ENCODE results near the gene FZR1.

The FZR1 gene

DNA sequence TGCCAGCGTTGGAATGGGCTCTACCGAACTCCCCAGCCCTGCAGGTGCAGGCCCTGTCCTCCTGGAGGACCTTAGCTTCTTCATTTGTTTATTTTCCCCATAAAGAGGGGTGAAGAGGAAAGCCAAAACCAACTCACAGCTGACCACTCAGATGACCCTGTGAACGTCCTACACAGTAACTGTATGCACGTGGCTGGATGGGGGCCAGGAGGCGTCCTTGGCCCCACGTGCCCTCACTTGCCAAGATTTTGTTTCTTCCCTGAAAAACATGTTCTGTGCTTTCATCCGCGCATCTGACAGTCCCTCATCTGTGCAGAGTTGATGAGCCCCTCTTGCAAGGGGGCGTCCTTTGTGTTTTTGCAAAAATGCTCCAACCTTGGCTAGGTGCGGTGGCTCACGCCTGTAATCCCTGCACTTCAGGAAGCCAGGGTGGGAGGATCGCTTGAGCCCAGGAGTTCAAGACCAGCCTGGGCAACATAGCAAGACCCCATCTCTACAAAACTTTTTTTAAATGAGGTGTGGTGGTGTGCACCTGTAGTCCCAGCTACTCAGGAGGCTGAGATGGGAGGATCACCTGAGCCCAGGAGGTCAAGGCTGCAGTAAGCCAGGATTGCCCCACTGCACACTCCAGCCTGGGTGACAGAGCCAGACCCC, 27.6 kb downstream of the FZR1 start:
- no peak for DNase-seq

DNA sequence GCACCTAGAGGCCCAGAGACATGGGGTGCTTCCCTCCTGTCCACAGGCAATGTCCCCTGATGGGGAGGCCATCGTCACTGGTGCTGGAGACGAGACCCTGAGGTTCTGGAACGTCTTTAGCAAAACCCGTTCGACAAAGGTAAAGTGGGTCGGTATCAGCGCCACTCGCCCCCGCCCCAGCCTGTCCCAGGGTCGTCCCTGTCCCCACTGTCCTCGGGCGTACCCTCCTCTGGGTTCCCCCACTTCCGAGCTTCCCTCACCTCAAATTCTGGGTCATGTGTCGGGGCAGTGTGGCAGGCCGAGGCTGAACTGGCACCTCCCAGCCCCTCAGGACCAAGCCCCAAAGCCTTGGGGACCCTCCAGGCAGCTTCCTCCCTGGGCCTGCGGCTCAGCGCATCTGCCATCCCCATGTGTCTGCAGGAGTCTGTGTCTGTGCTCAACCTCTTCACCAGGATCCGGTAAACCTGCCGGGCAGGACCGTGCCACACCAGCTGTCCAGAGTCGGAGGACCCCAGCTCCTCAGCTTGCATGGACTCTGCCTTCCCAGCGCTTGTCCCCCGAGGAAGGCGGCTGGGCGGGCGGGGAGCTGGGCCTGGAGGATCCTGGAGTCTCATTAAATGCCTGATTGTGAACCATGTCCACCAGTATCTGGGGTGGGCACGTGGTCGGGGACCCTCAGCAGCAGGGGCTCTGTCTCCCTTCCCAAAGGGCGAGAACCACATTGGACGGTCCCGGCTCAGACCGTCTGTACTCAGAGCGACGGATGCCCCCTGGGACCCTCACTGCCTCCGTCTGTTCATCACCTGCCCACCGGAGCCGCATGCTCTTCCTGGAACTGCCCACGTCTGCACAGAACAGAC, 28.5 kb downstream of the FZR1 start:
- no peak for DNase-seq

DNA sequence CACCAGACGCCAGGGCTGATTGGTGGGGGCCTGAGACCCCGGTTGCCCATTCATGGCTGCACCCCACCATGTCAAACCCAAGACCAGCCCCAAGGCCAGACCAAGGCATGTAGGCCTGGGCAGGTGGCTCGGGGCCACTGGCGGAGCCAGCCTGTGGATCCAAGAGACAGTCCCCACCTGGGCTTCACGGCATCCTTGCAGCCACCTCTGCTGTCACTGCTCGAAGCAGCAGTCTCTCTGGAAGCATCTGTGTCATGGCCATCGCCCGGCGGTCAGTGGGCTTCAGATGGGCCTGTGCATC, 29.1 kb downstream of the FZR1 start:
- DNase-seq: no peak

DNA sequence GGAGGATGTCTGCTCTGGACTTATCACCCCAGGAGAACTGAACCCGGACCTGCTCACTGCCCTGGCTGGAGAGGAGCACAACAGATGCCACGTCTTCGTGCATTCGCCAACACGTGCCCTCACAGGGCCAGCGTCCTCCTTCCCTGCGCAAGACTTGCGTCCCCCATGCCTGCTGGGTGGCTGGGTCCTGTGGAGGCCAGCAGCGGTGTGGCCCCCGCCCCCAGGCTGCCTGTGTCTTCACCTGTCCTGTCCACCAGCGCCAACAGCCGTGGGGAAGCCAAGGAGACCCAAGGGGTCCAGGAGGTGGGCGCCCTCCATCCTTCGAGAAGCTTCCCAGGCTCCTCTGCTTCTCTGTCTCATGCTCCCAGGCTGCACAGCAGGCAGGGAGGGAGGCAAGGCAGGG, 29.5 kb downstream of the FZR1 start:
- no peak for DNase-seq

DNA sequence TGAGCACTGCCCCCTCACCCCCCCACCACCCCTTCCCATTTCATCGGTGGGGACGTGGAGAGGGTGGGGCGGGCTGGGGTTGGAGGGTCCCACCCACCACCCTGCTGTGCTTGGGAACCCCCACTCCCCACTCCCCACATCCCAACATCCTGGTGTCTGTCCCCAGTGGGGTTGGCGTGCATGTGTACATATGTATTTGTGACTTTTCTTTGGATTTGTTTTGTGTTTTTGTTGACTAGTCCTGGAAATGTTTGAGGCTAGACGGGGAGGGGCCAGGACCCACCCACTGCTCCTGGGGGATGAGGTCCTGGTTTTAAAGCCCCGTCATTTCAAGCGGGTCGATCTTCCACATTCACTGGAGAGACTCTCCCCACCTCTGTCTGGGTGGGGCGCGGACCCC, 29.9 kb downstream of the FZR1 start:
- DNase-seq: no peak

DNA sequence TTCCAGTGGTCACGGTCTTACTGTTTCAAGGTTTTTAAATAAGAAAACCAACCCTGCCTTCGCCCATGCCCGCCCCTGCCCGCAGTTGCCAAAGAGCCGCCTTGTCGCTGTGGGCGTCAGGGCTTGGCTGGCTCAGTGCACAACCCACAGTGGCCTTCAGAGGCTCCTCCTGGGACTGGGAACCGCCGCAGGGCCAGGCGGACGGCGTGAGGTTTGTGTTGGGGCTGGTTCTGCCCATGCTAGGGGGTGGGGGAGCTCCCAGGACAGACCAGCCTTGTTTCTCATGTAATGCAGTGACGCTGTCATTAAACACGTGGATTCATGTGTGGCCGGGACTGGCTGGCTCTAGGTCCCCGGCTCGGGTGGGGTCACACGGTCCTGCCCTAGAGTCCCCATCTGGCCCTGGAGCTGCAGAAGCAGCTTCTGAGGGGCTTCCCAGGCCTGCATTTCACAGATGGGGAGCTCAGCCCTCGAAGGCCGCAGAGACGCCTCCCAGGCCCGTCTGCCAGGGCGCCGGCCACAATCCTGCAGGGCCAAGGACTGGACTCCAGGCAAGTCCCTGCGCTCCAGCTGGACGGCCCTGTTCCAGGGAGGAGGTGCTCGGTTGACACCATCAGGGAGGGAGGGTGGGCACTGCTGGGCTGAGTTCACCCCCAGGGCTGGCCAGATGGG, 30.5 kb downstream of the FZR1 start:
- DNase-seq: no peak

DNA sequence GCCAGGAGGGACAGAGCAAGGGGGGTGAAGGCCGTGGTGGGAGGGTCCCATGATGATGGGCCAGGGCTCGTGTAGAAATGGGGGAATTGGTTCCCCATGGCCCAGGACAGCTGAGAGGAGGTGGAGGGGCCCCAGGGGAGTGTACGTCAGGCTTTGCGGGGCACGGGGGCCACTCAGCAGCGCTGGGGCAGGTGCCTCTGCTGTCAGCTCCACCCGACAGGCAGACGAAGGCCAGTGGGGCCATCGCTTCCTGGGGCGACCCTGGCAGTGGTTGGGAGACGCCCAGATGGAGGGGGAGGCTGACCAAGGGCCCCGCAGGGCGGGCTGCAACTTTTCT, 31.0 kb downstream of the FZR1 start:
- DNase-seq: no peak

DNA sequence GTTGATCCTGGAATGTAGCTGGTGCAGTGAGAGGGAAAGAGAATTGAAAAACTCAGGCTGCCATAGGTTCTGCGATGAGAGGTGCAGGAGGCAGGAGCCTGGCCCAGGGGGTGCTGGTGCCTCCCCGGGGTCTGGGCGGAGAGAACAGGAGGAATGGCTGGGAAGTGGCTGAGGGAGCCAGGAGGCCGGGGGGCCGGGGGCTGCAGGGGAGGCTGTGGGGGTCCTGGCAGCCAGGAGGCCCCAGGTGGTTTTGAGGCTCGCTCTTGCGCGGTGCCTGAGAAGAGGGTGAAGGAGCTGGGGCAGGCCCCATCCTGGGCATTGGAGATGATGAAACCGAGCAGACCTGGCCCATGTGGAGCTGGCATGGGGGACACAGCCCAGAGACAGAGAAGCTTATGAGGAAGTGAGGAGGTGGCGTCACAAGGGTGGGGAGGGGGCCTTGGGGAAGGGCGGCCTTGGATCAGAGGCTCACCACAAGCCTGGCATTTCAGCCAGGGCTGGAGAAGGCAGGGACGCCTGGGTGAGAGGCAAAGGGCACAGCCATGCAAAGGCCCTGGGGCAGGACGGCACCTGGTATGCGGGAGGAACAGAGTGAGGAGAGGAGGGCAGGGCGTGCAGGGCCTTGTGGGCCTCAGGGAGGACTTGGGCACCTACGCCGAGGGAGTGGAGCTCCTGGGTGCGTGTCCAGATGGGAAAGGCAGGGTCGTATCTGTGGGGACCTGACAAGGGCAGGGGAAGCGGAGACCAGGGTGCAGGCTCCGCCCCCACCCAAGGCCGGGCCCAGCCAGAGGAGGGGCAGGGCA, 31.5 kb downstream of the FZR1 start:
- DNase-seq: no peak

DNA sequence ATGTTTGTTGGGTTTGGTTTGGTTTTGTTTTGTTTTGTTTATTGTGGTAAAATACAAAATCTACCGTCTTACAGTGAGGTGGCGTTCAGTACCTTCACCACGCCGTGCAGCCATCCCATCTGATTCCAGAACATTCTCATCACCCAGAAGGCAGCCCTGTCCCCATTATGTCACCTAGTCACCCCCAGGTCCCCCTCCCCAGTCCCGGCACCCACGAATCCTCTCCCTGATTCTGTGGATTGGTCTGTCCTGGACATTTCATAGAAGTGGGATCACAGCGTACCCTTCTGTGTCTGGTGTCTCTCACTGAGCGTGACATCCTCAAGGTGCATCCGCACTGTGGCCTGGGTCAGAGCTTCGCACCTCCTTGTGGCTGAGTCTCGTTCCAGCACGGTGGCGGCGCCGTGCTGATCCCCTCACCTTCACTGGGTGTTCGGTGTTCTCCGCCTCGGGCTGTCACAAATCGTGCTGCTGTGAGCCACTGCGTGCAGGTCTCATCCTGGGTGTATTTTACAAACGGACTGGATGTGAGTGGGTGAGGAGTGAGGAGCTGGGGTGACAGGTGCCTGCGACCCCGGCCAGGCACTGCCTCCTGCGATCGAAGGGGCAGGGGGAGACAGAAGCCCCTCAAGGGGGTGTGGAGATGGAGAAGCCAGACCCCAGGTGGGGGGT, 32.3 kb downstream of the FZR1 start:
- DNase-seq: no peak

DNA sequence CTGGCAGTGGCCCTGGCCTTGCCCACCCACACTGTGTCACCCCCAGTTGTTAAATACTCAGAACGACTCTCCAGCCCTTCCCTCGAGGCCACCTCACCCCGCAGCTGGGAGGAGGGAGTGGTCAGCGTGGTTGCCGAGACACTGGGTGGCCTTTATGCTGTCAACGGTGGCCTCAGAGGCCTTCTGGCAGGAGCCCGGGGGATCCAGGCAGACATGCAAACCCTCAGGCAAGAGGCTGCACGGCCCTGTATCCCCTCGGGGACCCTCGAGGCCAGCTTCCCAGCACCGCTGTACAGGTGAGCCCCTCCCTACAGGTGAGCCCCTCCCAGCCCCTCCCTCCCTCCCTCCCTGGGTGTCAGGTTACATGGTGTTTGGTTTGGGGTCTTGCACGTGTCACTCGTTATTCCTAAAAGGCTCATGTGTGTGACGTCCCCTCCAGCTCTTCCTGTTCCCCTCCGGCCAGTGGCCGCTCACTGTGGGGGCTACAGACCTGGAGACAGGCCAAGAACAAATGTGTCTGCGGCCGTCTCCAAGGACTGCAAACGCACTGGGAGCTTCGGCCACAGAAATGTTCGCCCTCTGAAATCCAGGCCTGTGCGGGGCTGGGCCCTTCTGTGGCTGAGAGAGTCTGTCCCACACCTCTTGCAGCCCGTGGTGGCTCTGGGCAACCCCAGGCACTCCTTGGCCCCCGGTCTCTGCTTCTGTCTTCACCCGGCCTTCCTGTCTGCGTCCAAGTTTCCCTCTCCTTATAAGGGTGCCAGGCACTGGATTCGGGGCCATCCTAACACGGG, 33.0 kb downstream of the FZR1 start, which contains the start of gene TEKTIP1:
Gene TEKTIP1, plus strand, starts transcription at position 210 of the 791 bp plus-strand sequence. Its CDS starts 4 bp downstream, at position 214.
- no peak for DNase-seq

DNA sequence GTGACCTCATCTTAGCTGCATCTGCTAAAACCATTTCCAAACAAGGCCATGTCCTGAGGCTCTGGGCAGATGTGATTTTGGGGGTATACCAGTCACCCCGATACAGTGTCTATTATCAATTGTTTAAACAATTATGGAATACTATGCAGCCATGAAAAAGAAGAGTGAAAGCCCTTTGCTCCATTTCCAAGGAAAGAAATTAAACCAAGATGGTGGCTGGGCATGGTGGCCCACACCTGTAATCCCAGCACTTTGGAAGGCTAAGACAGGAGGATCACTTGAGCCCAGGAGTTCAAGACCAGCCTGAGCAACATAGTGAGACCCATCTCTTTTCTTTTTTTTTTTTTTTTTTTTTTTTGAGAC, 33.6 kb downstream of the FZR1 start:
- no peak for DNase-seq

DNA sequence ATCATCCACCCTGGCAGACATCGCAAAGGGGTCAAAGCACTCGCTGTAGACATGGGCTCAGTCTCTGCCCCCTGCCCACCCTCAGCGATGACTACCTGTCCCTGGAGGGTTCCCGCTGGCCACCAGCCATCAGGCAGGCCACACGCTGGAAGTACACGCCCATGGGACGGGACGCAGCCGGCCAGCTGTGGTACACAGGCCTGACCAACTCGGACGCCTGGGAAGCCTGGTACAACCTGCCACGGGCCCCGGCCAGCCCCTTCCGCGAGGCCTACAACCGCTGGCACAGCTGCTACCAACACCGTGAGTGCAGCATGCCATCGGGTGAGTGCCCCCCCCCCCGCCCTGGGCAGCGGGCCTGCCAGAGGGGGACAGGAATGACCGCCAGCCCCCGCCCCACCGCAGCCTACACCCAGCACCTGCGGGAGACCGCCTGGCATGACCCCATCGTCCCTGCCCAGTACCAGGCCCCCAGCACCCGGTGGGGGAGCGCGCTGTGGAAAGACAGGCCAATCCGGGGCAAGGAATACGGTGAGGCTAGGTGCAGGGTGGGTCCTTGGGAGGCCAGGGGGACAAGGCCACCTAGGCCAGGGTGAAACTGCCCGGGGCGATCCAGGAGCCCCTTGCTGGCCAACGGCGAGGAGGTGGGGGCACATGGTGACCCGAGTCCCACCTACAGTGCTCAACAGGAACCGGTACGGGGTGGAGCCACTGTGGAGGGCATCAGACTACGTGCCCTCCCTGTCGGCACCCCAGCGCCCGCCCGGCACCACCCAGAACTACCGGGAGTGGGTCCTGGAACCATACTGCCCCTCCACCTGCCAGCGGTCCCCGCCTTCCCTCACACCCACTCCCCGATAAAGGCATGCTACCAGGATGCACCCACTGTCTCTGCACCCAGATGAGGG, 37.3 kb downstream of the FZR1 start:
- no peak for DNase-seq

DNA sequence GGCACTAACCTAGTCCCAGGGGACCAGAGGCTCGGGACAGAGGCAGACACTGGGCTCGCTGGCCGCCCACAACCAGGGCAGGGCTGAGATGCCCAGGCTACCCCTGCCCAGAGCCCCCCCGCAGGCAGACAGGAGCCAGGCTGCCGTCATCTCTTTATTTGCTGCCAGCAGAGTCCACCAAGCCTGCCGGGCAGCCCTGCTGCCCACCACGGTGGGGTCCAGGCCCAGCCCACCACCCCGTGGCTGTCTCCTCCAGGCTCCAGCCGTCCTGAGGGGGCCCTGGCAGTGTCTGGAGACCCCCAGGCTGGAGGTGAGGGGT, 37.9 kb downstream of the FZR1 start:
- no peak for DNase-seq

DNA sequence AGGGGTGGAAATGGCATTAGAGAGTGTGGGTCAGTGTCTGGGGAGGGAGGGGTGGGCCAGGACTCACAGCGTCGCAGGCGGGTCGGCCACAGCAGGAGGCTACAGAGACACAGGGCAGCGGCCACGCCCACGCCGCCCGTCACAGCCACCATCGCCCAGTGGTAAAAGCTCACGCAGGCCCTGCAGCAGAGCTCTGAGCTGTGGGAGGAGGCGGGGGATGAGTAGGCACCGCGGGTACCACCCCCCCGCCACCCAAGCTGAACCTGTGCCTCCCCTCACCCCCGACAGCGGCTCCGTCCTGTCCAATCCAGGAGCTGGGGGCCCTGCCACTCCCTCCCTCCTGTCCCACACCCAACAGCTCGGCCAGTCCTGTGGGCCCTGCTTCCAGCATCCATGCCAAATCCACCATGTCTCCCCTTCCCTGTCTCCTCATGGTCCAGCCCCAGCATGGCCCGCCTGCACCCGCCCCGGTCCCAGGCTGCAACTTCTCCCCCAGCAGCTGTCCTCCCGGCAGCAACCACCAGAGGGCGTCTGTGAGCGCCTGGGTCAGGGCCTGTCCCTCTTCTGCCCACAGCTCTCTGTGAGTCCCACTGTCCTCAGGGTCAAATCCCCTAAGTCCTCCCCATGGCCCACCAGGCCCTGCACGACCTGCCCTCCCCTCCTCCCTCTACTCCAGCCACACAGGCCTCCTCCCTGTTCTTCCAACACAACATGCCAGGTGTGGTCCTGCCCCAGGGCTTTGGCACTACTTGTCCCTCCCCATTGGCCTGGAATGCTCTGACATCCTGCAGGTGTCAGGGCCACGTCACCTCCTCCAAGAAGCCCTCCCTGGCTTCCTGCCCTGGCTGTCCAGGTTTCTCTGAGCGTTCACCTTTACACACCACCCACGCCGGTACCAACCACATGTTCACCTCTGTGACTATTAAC, 38.9 kb downstream of the FZR1 start:
- DNase-seq: peak; percentile 95

DNA sequence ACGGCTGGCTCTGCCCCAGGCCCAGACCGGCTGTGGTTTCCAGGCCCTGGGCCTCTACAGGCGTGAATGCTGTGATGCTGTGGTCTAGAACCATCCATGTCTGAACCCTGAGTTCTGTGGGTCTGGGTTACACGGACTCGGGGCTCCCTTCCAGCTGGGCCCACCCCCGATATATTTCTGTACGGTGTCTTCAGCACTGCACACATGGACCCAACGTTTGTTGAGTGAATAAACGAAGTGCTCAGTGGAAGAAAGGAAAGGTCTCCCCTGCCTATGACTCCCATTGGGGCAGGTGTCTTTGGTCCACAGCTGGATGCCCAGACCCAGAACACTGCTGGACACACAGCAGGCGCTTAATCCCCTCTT, 39.5 kb downstream of the FZR1 start:
- no peak for DNase-seq

DNA sequence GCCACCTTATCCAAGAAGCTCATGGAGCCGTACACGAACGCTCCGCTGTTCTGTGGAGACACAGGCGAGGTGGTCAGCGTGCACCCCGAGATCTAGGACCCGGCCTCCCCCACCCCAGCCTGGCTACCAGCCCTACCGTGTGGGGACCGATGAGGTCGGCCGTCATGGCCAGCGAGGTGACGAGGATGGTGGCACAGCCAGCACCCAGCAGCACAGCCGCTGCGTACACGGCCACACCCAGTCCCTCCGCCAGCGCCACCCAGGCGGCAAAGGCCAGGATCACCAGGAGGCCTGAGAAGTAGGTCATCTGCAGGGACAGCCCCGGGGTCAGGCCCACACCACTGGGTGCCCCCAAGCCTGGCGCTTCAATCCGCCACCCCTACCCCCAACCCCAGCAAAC, 40.0 kb downstream of the FZR1 start:
- no peak for DNase-seq

DNA sequence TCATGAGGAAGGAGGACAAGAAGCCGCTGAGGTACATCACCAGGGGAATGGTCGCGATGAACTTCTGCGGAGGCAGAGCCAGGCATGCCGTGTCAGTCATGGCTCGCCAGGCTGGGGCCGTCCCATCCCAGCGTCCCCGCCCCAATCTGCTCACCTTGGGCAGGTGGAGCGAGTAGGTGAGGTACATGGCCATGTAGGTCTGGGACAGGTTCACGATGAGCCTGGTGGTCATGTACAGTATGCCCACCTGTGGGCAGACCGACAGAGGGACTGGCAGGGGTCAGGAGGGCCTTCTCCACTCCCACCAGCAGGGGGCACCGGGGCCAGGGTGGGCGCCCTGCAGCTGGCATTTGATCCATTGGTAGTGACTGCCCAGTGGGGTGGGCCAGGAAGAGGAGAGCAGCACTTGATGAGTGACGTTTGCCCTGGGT, 41.2 kb downstream of the FZR1 start:
- peak; percentile 71 for DNase-seq

DNA sequence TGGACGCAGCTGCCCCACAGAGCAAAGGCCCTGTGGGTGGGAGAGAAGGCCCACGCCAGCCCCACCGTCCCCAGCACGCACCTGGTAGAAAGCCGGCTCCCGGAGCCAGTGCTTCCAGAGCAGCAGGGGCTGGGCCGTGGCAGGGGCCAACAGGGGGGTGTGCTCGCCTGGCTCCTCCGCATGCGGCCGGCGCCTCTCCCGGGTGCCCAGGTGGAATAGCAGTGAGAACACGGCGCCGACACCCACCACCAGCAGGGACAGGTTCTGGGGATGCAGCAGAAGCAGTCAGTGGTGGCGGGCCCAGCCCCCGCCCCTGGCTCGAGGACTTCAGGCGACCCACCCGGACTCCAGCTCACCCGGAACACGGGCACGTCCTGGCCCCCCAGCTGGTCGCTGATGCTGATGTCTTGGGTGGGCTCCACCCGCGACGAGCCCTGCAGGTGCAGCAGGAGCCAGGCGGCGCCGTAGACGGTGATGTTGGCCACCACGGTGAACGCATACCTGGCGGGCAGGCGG, 41.7 kb downstream of the FZR1 start:
- DNase-seq: no peak

DNA sequence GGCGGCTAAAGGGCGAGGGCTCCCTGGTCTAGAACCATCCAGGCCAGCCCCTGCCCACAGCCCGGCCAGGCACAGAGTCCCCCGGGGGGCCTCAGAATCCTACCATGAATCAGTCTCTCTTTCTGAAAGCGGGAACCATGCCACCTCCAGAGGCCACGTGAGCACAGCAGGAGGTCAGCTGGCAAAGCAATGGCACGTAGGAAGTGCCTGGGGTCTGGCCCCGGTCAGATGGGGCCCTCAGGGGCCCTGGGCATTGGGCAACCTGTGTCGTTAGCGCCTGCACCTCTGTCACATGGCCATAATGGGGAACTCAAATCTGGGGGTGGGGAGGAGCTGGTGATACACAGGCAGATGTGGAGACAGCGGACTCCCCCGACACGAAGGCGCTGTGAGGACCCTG, 42.5 kb downstream of the FZR1 start:
- no peak for DNase-seq

DNA sequence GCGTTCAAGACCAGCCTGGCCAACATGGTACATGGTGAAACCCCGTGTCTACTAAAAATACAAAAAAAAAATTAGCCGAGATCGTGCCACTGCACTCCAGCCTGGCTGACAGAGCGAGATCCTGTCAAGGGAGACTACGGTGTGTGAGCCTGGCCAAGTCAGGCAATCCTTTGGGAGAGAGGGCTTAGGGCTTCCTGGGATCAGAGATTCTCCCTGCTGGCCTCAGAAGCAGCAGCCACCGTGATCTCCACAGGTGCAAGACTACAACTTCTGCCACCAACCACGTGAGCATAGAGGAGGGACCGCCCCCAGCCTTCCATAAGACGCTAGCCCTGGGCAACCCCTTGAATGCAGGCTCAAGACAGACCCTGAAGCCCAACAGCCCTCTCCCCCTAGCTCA, 43.7 kb downstream of the FZR1 start:
- DNase-seq: no peak

Data from stimulated activated CD8-positive, alpha-beta memory T cell treated with anti-CD3 and anti-CD28 coated beads, Interleukin-4, amount 100 ng/mL, for 48 hours (primary cell).